ENCODE data around the gene ARID3C.

Gene ARID3C

GRCh38 chr9:34636791-34637355, 8.0 kb upstream of the ARID3C start:
- Histone ChIP-seq H3K4me1 (ENCODE audit: control insufficient read depth, low read depth, low read length) (peaks cover 4% of the 10 kb centered on the region), H2BK120ac (ENCODE audit: low read depth, low read length) (no peak overlapping the region), H2BK15ac (replicated peaks; ENCODE audit: low read depth) (no peak overlapping the region), H4K8ac (ENCODE audit: low read depth, low read length) (no peak overlapping the region), H3K4me2 (ENCODE audit: low read length) (peak overlapping the region; percentile 92), H3K4me3 (ENCODE audit: low read length) (peak overlapping the region; percentile 87), H4K5ac (ENCODE audit: low read length) (no peak overlapping the region), H3K9ac (ENCODE audit: low read length) (peak overlapping the region; percentile 98), H2BK5ac (ENCODE audit: low read length) (peak overlapping the region; percentile 32), H3K18ac (ENCODE audit: low read length) (peak overlapping the region; percentile 34), H3K36me3 (ENCODE audit: control insufficient read depth, insufficient read depth, low read length) (peaks cover 4% of the 10 kb centered on the region), H3K23ac (ENCODE audit: low read length) (peak overlapping the region; percentile 90), H3K56ac (ENCODE audit: low read length) (peak overlapping the region; percentile 98), H3K4ac (ENCODE audit: low read depth, low read length) (no peak overlapping the region), H3K79me2 (ENCODE audit: control insufficient read depth, insufficient read depth, low read length) (peaks cover 2% of the 10 kb centered on the region), H3K79me1 (ENCODE audit: low read length) (peaks cover 4% of the 10 kb centered on the region), H3K27ac (ENCODE audit: low read depth, low read length) (no peak overlapping the region), H3K27me3 (ENCODE audit: insufficient read depth, low read length, poor library complexity) (peaks cover 2% of the 10 kb centered on the region), H2AK5ac (ENCODE audit: low read length) (no peak overlapping the region)
- no peak for DNase-seq
- no CpG with 5 or more reads among the region's 23 CpGs for WGBS (ENCODE audit: extremely low coverage, insufficient coverage, low lambda C conversion rate)

- Histone ChIP-seq H4K5ac (ENCODE audit: low read length) (no peak overlapping the region), H3K27me3 (ENCODE audit: insufficient read depth, low read length, poor library complexity) (peaks cover 8% of the 10 kb centered on the region), H2BK5ac (ENCODE audit: low read length) (no peak overlapping the region), H2BK120ac (ENCODE audit: low read depth, low read length) (no peak overlapping the region), H3K79me2 (ENCODE audit: control insufficient read depth, insufficient read depth, low read length) (peaks cover 2% of the 10 kb centered on the region), H3K9ac (ENCODE audit: low read length) (peak overlapping the region; percentile 29), H2AK5ac (ENCODE audit: low read length) (no peak overlapping the region), H3K18ac (ENCODE audit: low read length) (no peak overlapping the region), H3K27ac (ENCODE audit: low read depth, low read length) (no peak overlapping the region), H3K23ac (ENCODE audit: low read length) (no peak overlapping the region), H3K4me2 (ENCODE audit: low read length) (no peak overlapping the region), H3K36me3 (ENCODE audit: control insufficient read depth, insufficient read depth, low read length) (peaks cover 4% of the 10 kb centered on the region), H3K56ac (ENCODE audit: low read length) (peak overlapping the region; percentile 2), H3K79me1 (ENCODE audit: low read length) (peaks cover 4% of the 10 kb centered on the region), H3K4me3 (ENCODE audit: low read length) (no peak overlapping the region), H2BK15ac (replicated peaks; ENCODE audit: low read depth) (no peak overlapping the region), H3K4ac (ENCODE audit: low read depth, low read length) (no peak overlapping the region), H4K8ac (ENCODE audit: low read depth, low read length) (no peak overlapping the region), H3K4me1 (ENCODE audit: control insufficient read depth, low read depth, low read length) (peaks cover 4% of the 10 kb centered on the region)
- no CpG with 5 or more reads among the region's 14 CpGs for WGBS (ENCODE audit: extremely low coverage, insufficient coverage, low lambda C conversion rate)
- no peak for DNase-seq
These were observed 6.7 kb upstream of the ARID3C start for GRCh38 chr9:34635556-34635955.

GRCh38 chr9:34634551-34635248, 5.8 kb upstream of the ARID3C start:
- Histone ChIP-seq H3K4me3 (ENCODE audit: low read length) (no peak overlapping the region), H3K36me3 (ENCODE audit: control insufficient read depth, insufficient read depth, low read length) (peaks cover 4% of the 10 kb centered on the region), H3K9ac (ENCODE audit: low read length) (no peak overlapping the region), H2BK5ac (ENCODE audit: low read length) (no peak overlapping the region), H2AK5ac (ENCODE audit: low read length) (no peak overlapping the region), H4K8ac (ENCODE audit: low read depth, low read length) (no peak overlapping the region), H4K5ac (ENCODE audit: low read length) (no peak overlapping the region), H3K23ac (ENCODE audit: low read length) (no peak overlapping the region), H2BK15ac (replicated peaks; ENCODE audit: low read depth) (no peak overlapping the region), H3K79me1 (ENCODE audit: low read length) (peaks cover 4% of the 10 kb centered on the region), H3K27me3 (ENCODE audit: insufficient read depth, low read length, poor library complexity) (peaks cover 15% of the 10 kb centered on the region), H3K79me2 (ENCODE audit: control insufficient read depth, insufficient read depth, low read length) (peaks cover 2% of the 10 kb centered on the region), H3K56ac (ENCODE audit: low read length) (no peak overlapping the region), H3K18ac (ENCODE audit: low read length) (no peak overlapping the region), H3K27ac (ENCODE audit: low read depth, low read length) (no peak overlapping the region), H2BK120ac (ENCODE audit: low read depth, low read length) (no peak overlapping the region), H3K4ac (ENCODE audit: low read depth, low read length) (no peak overlapping the region), H3K4me1 (ENCODE audit: control insufficient read depth, low read depth, low read length) (peaks cover 4% of the 10 kb centered on the region), H3K4me2 (ENCODE audit: low read length) (no peak overlapping the region)
- WGBS (ENCODE audit: extremely low coverage, insufficient coverage, low lambda C conversion rate) = no CpG with 5 or more reads among the region's 3 CpGs
- no peak for DNase-seq

GRCh38 chr9:34633851-34634550, 5.1 kb upstream of the ARID3C start:
- Histone ChIP-seq H3K4me1 (ENCODE audit: control insufficient read depth, low read depth, low read length) (peaks cover 4% of the 10 kb centered on the region), H2BK5ac (ENCODE audit: low read length) (no peak overlapping the region), H3K36me3 (ENCODE audit: control insufficient read depth, insufficient read depth, low read length) (peaks cover 4% of the 10 kb centered on the region), H3K27ac (ENCODE audit: low read depth, low read length) (no peak overlapping the region), H3K9ac (ENCODE audit: low read length) (peak overlapping the region; percentile 44), H2AK5ac (ENCODE audit: low read length) (peak overlapping the region; percentile 88), H3K79me1 (ENCODE audit: low read length) (peaks cover 4% of the 10 kb centered on the region), H4K5ac (ENCODE audit: low read length) (no peak overlapping the region), H2BK120ac (ENCODE audit: low read depth, low read length) (no peak overlapping the region), H3K4me2 (ENCODE audit: low read length) (no peak overlapping the region), H3K4me3 (ENCODE audit: low read length) (no peak overlapping the region), H4K8ac (ENCODE audit: low read depth, low read length) (no peak overlapping the region), H3K56ac (ENCODE audit: low read length) (peak overlapping the region; percentile 73), H2BK15ac (replicated peaks; ENCODE audit: low read depth) (no peak overlapping the region), H3K27me3 (ENCODE audit: insufficient read depth, low read length, poor library complexity) (peaks cover 21% of the 10 kb centered on the region), H3K18ac (ENCODE audit: low read length) (no peak overlapping the region), H3K79me2 (ENCODE audit: control insufficient read depth, insufficient read depth, low read length) (peaks cover 2% of the 10 kb centered on the region), H3K23ac (ENCODE audit: low read length) (no peak overlapping the region), H3K4ac (ENCODE audit: low read depth, low read length) (no peak overlapping the region)
- DNase-seq = peak; percentile 80
- no CpG with 5 or more reads among the region's 3 CpGs for WGBS (ENCODE audit: extremely low coverage, insufficient coverage, low lambda C conversion rate)

- Histone ChIP-seq H3K4me2 (ENCODE audit: low read length) (no peak overlapping the region), H3K27me3 (ENCODE audit: insufficient read depth, low read length, poor library complexity) (peaks cover 27% of the 10 kb centered on the region), H2BK120ac (ENCODE audit: low read depth, low read length) (no peak overlapping the region), H3K9ac (ENCODE audit: low read length) (no peak overlapping the region), H3K27ac (ENCODE audit: low read depth, low read length) (no peak overlapping the region), H3K79me2 (ENCODE audit: control insufficient read depth, insufficient read depth, low read length) (peaks cover 2% of the 10 kb centered on the region), H3K56ac (ENCODE audit: low read length) (no peak overlapping the region), H3K4me1 (ENCODE audit: control insufficient read depth, low read depth, low read length) (peaks cover 3% of the 10 kb centered on the region), H4K8ac (ENCODE audit: low read depth, low read length) (no peak overlapping the region), H2BK5ac (ENCODE audit: low read length) (no peak overlapping the region), H3K4ac (ENCODE audit: low read depth, low read length) (no peak overlapping the region), H3K4me3 (ENCODE audit: low read length) (no peak overlapping the region), H3K18ac (ENCODE audit: low read length) (no peak overlapping the region), H2AK5ac (ENCODE audit: low read length) (no peak overlapping the region), H2BK15ac (replicated peaks; ENCODE audit: low read depth) (no peak overlapping the region), H3K23ac (ENCODE audit: low read length) (no peak overlapping the region), H3K79me1 (ENCODE audit: low read length) (peaks cover 4% of the 10 kb centered on the region), H3K36me3 (ENCODE audit: control insufficient read depth, insufficient read depth, low read length) (peaks cover 4% of the 10 kb centered on the region), H4K5ac (ENCODE audit: low read length) (no peak overlapping the region)
- no CpG with 5 or more reads among the region's 5 CpGs for WGBS (ENCODE audit: extremely low coverage, insufficient coverage, low lambda C conversion rate)
- DNase-seq = no peak
These were observed 4.3 kb upstream of the ARID3C start for GRCh38 chr9:34633166-34633565.
